DOHH2 (cell line): ENCODE data around the gene PRG3.

Experiments
- CTCF ChIP-seq: fragments of 200-600 bp; sonication (generic); IDR thresholded peaks from one replicate; pipeline ENCODE4 v1.5.1; 2014; ENCODE audit warnings: antibody characterized with exemption, mild to moderate bottlenecking, low read depth, low read length; ENCODE audit not compliant: poor library complexity, severe bottlenecking
- EZH2phosphoT487 ChIP-seq: fragments of 200-600 bp; sonication (generic); IDR thresholded peaks from 2 replicates; pipeline ENCODE4 v1.6.1; 2017; ENCODE audit warnings: borderline replicate concordance, mild to moderate bottlenecking, antibody characterized with exemption, low read length, moderate library complexity, mixed read lengths

DNA sequence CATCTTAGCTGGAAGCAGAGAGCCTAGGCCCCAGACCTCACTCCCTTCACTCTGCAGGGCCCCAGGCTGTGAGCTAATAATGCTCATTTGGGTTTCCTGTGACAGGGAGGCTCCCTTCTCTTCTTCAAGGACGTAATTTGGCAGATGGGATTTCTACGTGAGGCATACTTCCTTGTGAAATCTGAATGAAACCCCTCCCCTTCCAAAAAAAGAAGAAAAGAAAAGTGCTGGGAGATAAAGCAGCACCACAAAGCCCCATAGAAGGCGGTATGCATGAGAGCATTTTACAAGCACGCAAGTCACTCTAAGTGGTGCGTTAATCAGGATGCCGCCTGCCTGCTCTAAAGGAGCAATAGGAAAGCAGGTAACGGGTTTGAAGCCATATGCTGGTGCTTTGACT lies 37.1 kb downstream of the PRG3 start:
- TF ChIP-seq CTCF (no peak), EZH2phosphoT487 (no peak)
